HCT116 (cell line): ENCODE measurements around the gene TTC33. TPM values are rescaled to one million over a fixed set of nuclear protein-coding genes. Genes with fewer than 3 reads are reported as not detected.

Experiments used
- ATAC-seq: fragments of 200-7000 bp; cut with Tn5 transposase; 2 replicates; pipeline ENCODE4 v1.9.1; 2020; ENCODE audit warnings: mild to moderate bottlenecking, moderate library complexity
- BruUV-seq: library from RNA; stranded (reverse); fragments of 400-500 nt; replicated peaks from 2 replicates; lab custom pipeline; 2021; lab: Mats Ljungman, UMichigan
- CTCF ChIA-PET: fragments of 300-600 bp; sonication (Branson Sonifier 250); formaldehyde crosslinking; loops from one replicate; lab custom pipeline; 2021; ENCODE audit warnings: antibody characterized with exemption; lab: Charles Lee
- POLR2A ChIA-PET: fragments of 300-600, 350-600 bp; sonication (Branson Sonifier 250); formaldehyde crosslinking; loops from one replicate; lab custom pipeline; 2021; ENCODE audit warnings: antibody characterized with exemption; lab: Charles Lee
- RAD21 ChIA-PET, 2 experiments: fragments of 300-600 bp; sonication (Branson Sonifier 250); formaldehyde crosslinking; loops; one replicate each; lab custom pipeline; 2023; ENCODE audit warnings: low total read pairs in 2 of 2; ENCODE audit not compliant: uncharacterized antibody in 2 of 2, unreplicated experiment in 2 of 2, low non-redundant PET in 1 of 2; lab: Charles Lee
- DNase-seq: peaks from one replicate; pipeline ENCODE4 v3.0.0-alpha.2; 2010; ENCODE audit warnings: low read depth, low spot score
- H2AFZ ChIP-seq: fragments of 200-600 bp; shearing (Covaris generic), sonication (generic); 2 replicates; pipeline ENCODE4 v1.6.1; 2017; ENCODE audit warnings: low read depth, mixed run types, mixed read lengths, antibody characterized with exemption, low read length; ENCODE audit not compliant: poor library complexity, severe bottlenecking
- H3K27ac ChIP-seq: 2 replicates; pipeline ENCODE4 v1.5.1; 2012; ENCODE audit warnings: low read depth, low read length
- H3K27me3 ChIP-seq: fragments of 200-600 bp; sonication (generic); 2 replicates; pipeline ENCODE4 v1.6.1; 2016; ENCODE audit warnings: mixed run types, low read length, mixed read lengths; ENCODE audit not compliant: insufficient read depth
- H3K36me3 ChIP-seq, 2 experiments: fragments of 200-500 bp in 1 of 2; fragments of 200-600 bp in 1 of 2; sonication (Bioruptor generic) in 1 of 2; sonication (generic) in 1 of 2; 2 replicates each; pipeline versions ENCODE4 v1.5.1 to v1.6.1; 2014 to 2016; ENCODE audit warnings: low read length in 2 of 2, inconsistent platforms in 1 of 2, mixed read lengths in 1 of 2, mixed run types in 1 of 2; ENCODE audit not compliant: insufficient read depth in 2 of 2, control insufficient read depth in 1 of 2
- H3K4me1 ChIP-seq, 2 experiments: fragments of 200-600 bp in 1 of 2; sonication (generic) in 1 of 2; 2 replicates each; pipeline versions ENCODE4 v1.5.1 to v1.6.1; 2012 to 2017; ENCODE audit warnings: low read length in 2 of 2, inconsistent platforms in 1 of 2, mild to moderate bottlenecking in 1 of 2, mixed read lengths in 1 of 2, mixed run types in 1 of 2, moderate library complexity in 1 of 2; ENCODE audit not compliant: insufficient read depth in 2 of 2, control insufficient read depth in 1 of 2
- H3K4me2 ChIP-seq: fragments of 200-600 bp; sonication (generic); 2 replicates; pipeline ENCODE4 v1.6.1; 2017; ENCODE audit warnings: mixed run types, low read length, mixed read lengths
- H3K4me3 ChIP-seq, 2 experiments: fragments of 200-600 bp in 1 of 2; sonication (generic) in 1 of 2; replicated peaks in 1 of 2; 2 replicates each; pipeline ENCODE4 v1.5.1; 2011 to 2016; ENCODE audit warnings: low read length in 2 of 2, control low read depth in 1 of 2, low read depth in 1 of 2, mild to moderate bottlenecking in 1 of 2, mixed read lengths in 1 of 2, mixed run types in 1 of 2
- H3K79me2 ChIP-seq: fragments of 200-600 bp; sonication (generic); 2 replicates; pipeline ENCODE4 v1.6.1; 2017; ENCODE audit warnings: mild to moderate bottlenecking, mixed run types, low read length, moderate library complexity, mixed read lengths; ENCODE audit not compliant: insufficient read depth
- H3K9ac ChIP-seq: fragments of 200-600 bp; sonication (generic); 2 replicates; pipeline ENCODE4 v1.6.1; 2016; ENCODE audit warnings: low read length, mixed read lengths
- H3K9me2 ChIP-seq: fragments of 200-600 bp; sonication (generic), shearing (Covaris generic); 2 replicates; pipeline ENCODE4 v1.6.1; 2017; ENCODE audit warnings: mixed run types, mild to moderate bottlenecking, moderate library complexity; ENCODE audit not compliant: insufficient read depth
- H3K9me3 ChIP-seq, 2 experiments: fragments of 200-500 bp in 1 of 2; fragments of 200-600 bp in 1 of 2; sonication (Bioruptor generic) in 1 of 2; sonication (generic) in 1 of 2; 2 replicates each; pipeline ENCODE4 v1.6.1; 2014 to 2017; ENCODE audit warnings: low read length in 2 of 2, mixed read lengths in 2 of 2, inconsistent platforms in 1 of 2, low read depth in 1 of 2, mild to moderate bottlenecking in 1 of 2, mixed run types in 1 of 2, moderate library complexity in 1 of 2; ENCODE audit not compliant: control insufficient read depth in 1 of 2, insufficient read depth in 1 of 2
- H4K20me1 ChIP-seq: fragments of 200-600 bp; sonication (generic), shearing (Covaris generic); 2 replicates; pipeline ENCODE4 v1.6.1; 2017; ENCODE audit warnings: mixed run types, mild to moderate bottlenecking, moderate library complexity; ENCODE audit not compliant: insufficient read depth
- CBX3 ChIP-seq: IDR thresholded peaks from 2 replicates; pipeline ENCODE4 v1.6.1; 2012; ENCODE audit warnings: low read depth
- EGR1 ChIP-seq: IDR thresholded peaks from 2 replicates; pipeline ENCODE4 v1.6.1; 2012; ENCODE audit warnings: low read depth
- JUND ChIP-seq: IDR thresholded peaks from 2 replicates; pipeline ENCODE4 v1.6.1; 2012
- POLR2A ChIP-seq: IDR thresholded peaks from 2 replicates; pipeline ENCODE4 v1.7.0; 2011; ENCODE audit warnings: borderline replicate concordance; ENCODE audit not compliant: insufficient read depth, insufficient read length; ENCODE audit errors: extremely low read depth
- RAD21 ChIP-seq: IDR thresholded peaks from 2 replicates; pipeline ENCODE4 v1.6.1; 2012; ENCODE audit warnings: low read depth, mild to moderate bottlenecking
- REST ChIP-seq: IDR thresholded peaks from 2 replicates; pipeline ENCODE4 v1.6.1; 2012; ENCODE audit warnings: low read depth
- SP1 ChIP-seq: IDR thresholded peaks from 2 replicates; pipeline ENCODE4 v1.6.1; 2012; ENCODE audit warnings: low read depth
- ZFX ChIP-seq: fragments of 450-650 bp; IDR thresholded peaks from 2 replicates; pipeline ENCODE4 v1.6.1; 2017
- intact Hi-C: fragments of 100-400 bp; cut with micrococcal nuclease; formaldehyde crosslinking; loops from 2 replicates; pipeline ENCODE4 v1.10.0; 2022
- total RNA-seq: library from RNA; stranded (reverse); gene quantifications from one replicate; pipeline ENCODE4 v1.2.1, GENCODE V29; 2021; ENCODE audit not compliant: unreplicated experiment
- TF ChIP-seq, protein P1 (sequence below): IDR thresholded peaks from 2 replicates; pipeline ENCODE4 v1.6.1; 2012

TTC33 gene
- total RNA-seq, 1 experiment from 2014 or later: 14.5 TPM

DNA sequence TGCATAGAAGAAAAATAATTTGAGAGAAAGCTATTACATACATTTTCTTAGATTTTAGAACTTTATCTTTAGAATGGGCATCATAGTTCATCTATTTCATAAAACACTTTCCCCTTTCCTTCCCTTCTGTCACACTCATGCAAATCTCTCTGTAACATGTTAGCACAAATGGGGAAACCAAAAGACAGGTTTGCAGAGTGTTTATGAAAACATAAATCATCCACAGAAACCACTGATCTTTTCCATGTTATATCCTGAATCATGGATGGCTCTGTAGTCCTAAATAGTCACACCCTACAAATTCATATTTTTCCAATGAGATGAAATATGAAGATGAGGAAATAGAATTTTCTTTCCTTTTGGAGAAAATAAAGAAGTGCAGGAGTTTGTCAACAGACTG, 198.9 kb downstream of the TTC33 start:
- TF ChIP-seq EGR1: no peak
- Histone ChIP-seq H2AFZ (no peak overlapping the region), H4K20me1 (no peaks in the 10 kb centered on the region), H3K9ac (no peak overlapping the region), H3K27me3 (no peaks in the 10 kb centered on the region), H3K9me2 (no peaks in the 10 kb centered on the region), H3K9me3 (no peaks in the 10 kb centered on the region), H3K4me2 (no peak overlapping the region), H3K4me3 (no peak overlapping the region), H3K27ac (no peak overlapping the region), H3K36me3 (no peaks in the 10 kb centered on the region), H3K79me2 (no peaks in the 10 kb centered on the region), H3K4me1 (peaks cover 0 to 8% of the 10 kb centered on the region in 2 experiments; a peak in 1 of 4 replicates)
- DNase-seq (no peak), ATAC-seq (no peak)
- ChIA-PET POLR2A (no interaction called here), RAD21 (no interaction called here), CTCF (no interaction called here)
- BruUV-seq: no TSS peak
- intact Hi-C loops: no loop called here

DNA sequence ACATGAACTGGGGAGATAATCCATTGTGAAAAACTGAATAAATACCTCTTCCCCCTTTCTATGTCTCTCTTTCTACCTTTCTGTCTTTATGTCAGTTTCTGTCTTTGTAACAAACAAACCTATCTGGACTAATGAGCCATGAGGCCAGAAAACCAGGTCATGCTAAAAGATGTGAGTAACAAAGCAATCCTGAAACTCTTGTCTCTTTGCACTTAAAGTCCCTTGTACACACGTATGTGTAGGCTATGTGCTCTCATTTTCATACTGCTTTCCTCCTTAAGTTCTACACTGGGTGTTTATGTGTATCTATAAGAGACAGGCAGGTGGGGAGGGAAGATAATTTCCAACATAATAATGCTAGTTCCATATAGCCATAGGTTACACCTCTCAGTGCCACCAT, 199.9 kb downstream of the TTC33 start:
- ChIA-PET POLR2A (no interaction called here), CTCF (no interaction called here), RAD21 (no interaction called here)
- Histone ChIP-seq H3K27ac (no peak overlapping the region), H3K4me3 (no peak overlapping the region), H3K4me2 (no peak overlapping the region), H3K4me1 (peaks cover 0 to 8% of the 10 kb centered on the region in 2 experiments; a peak in 1 of 4 replicates), H3K79me2 (no peaks in the 10 kb centered on the region), H2AFZ (no peak overlapping the region), H3K9me3 (no peaks in the 10 kb centered on the region), H3K36me3 (no peaks in the 10 kb centered on the region), H3K9me2 (no peaks in the 10 kb centered on the region), H3K9ac (no peak overlapping the region), H4K20me1 (no peaks in the 10 kb centered on the region), H3K27me3 (no peaks in the 10 kb centered on the region)
- DNase-seq (no peak), ATAC-seq (no peak)
- no peak for TF ChIP-seq REST
- TF ChIP-seq CBX3: no peak
- TF ChIP-seq RAD21: no peak
- TF ChIP-seq POLR2A: no peak
- TF ChIP-seq, protein P1, sequence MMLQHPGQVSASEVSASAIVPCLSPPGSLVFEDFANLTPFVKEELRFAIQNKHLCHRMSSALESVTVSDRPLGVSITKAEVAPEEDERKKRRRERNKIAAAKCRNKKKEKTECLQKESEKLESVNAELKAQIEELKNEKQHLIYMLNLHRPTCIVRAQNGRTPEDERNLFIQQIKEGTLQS: no peak
- no peak for TF ChIP-seq JUND
- TF ChIP-seq ZFX: no peak
- no peak for TF ChIP-seq SP1
- intact Hi-C loops: no loop called here
- no TSS peak for BruUV-seq
